HG03457 (cell line): ENCODE data around the gene DCLK1.

Source experiments
- ATAC-seq: cut with Tn5 transposase; IDR thresholded peaks from one replicate; pipeline ENCODE4 v1.9.1; 2021; ENCODE audit warnings: moderate number of reproducible peaks; ENCODE audit not compliant: unreplicated experiment

The DCLK1 gene

DNA sequence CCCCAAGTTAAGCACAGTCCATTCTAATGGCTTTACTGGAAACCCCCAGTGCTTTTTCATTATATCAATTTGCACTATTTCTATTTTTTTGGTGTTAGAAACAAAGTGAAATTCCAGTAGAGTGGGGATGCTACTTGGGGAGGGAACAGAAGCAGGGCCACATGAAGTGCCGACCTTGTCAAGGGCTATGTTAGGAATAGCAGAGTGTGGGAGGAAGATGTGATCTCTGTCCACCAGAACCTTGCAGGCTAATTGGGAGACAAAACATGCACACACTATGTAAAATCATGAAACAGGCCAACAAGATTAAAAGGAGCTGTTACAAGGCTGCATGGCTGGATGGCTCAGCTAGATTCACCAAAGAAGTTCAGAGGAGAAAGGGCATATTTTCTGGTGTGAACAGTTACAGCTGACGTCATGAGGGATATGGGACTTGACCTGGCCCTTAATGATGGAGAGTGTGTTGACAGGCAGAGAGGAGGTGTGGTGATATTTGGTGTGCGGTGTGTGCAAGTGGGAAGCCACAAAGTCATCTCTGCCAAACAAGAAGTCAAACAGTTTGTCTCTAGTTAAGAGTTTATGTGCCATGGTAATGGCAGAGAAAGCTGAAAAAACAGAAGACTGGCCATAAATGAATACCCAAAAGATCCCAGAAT is 336.3 kb downstream of the DCLK1 start:
- ATAC-seq, result no peak

DNA sequence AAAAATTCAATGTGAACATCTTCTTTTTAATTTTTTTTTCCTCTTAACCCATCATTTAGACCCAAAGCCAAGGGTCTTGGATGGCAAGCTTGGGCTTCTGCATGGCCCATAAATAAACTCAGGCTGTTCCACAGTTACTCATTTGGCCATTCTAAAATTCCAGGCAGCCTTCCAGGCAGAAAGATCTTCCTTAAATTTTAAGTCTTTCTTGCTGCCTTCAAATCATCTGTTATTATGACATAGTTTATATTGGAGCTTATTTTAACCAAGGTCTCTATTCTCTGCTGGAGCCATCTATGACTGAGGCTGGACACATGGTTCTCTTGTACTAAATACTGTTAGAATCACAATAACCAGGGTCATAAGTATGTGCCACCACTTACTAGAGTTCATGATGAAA is 337.4 kb downstream of the DCLK1 start:
- no peak for ATAC-seq

- no peak for ATAC-seq
Observed at GRCh38 chr13:35792911-35793310, 338.3 kb downstream of the DCLK1 start.

GRCh38 chr13:35792021-35792420 is 339.2 kb downstream of the DCLK1 start:
- ATAC-seq, result no peak

- ATAC-seq, result no peak
Observed at GRCh38 chr13:35791184-35791851, 339.9 kb downstream of the DCLK1 start.

GRCh38 chr13:35789335-35790165 is 341.6 kb downstream of the DCLK1 start:
- ATAC-seq, result no peak

DNA sequence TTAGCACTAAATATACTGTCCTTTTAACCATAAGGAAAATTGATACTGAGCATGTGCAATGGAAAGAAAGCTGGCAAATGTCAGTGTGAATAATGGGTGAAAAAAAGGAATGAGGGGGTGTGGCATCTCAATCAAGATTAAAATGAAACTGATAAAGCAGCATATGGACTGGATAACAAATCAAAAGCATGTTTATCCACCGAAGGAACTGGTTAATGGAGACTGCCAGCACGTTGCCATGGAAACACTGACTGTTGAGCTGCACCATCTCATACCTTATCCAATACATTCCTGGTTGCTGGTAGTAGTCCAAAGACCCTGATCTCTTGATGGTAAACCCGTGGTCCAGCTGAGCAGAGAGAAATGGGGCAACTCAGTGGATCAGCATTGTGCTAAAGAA is 343.2 kb downstream of the DCLK1 start:
- ATAC-seq, result no peak

DNA sequence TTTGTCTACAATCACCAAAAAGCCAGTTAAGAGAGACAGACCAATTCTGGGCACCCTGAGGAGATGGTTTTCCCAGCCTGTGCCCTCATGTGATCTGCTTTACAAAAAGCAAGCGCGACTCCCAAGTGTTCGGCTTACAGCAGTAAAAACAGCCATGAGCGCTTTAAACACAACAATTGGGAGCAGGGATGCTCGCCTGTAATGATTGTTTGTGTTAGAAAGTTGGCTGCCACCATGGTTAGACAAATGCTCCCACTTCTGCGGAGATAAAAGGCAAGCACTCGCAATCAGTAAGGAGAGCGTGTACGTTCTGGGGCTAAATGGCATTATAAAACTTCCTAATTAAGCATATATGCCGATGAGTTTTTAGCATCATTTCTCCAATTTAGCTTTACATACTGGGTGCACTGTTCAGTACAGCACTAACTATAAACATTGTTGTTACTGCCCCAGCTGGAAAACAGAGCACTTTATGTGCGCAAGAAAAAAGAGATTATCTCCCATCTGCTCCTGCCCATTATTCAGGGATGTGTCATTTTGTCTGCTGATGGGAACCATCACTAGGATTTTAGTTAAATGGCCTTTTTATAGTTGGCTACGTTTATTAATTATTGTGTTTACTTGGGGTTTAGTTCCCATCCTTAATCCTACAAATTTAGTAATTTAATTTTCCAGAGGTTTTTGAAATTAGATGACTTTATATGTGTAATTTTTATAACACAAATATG is 345.4 kb downstream of the DCLK1 start:
- ATAC-seq, result no peak

GRCh38 chr13:35784286-35784951 is 346.8 kb downstream of the DCLK1 start:
- ATAC-seq, result no peak

DNA sequence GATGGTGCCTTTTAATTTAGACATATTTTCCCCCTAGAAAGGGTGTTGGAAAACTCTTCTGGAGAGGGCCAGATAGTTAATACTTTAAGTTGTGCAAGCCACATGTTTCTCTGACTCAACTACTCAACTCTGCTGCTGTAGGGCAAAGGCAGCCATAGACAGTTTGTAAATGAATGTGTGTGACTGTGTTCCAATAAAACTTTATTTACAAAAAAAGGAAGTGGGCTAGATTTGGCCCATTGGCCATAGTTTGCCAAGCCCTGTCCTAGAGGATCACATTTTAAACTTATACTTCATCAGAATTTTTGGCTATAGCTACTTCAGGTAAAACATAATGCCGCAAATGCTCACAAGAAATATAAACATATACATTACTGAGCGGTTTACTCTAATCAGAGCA is 348.4 kb downstream of the DCLK1 start:
- ATAC-seq, result no peak

DNA sequence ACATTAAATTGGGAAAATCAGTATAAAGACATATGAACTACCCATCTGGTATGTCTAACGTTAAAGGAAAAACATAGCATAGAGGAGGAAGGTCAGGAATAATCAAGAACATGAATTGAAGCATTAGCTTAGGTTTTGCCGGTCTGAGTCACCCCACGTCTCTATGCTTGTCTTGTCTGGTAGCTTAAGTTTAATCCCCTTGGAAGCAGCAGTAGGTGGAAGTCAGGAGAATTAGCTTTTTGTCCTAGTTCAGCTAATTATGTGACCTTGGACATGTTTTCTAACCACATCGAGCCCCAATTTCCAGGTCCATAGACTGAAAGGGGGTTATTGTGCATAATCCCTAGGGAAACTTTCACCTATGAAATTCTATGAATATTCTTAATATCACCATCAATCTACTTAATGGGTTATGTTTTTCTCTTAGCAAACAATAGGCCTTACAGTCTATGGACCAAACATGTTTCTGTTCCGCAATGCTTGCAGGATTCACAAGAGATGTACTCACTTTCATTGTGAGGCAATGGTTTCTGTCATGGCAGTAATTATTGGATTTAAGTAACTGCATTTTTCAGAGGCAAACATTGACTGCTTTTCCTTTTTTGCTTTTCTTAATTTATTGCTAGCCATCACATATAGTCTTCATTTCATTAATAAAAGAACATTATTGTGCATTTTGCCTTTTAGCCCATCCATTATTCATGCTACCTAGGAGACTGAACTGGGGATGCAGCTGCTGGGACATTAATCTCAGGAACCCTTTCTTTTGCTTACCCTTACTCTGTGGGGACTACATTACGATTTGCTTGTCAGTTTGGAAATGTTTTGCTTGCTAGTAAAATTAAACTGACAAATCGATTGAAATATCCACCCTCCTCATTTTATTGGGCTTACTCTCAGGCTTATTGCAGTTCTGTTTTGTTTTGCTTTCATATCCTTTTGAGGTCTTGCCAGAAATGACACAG is 349.9 kb downstream of the DCLK1 start:
- no peak for ATAC-seq

- ATAC-seq, result no peak
Observed at GRCh38 chr13:35780613-35781012, 350.6 kb downstream of the DCLK1 start.

DNA sequence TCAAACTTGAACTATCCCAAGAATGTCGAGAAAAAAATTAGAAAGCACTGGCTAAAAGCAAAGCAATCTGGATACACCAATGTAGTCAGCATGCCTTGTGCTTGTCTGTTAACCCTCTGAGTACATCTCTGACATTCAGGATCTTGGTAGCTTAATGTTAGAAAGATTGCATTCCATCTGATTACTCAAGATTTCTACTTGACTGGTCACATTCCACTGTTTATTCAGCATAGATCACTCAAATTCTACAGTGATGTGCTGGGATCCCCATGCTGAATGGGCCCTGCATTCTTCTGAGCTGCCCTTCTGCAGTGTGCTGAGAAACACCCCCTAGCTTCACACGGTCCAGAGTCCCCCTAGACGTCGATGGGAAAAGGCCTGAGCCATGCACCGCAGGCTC is 359.3 kb downstream of the DCLK1 start:
- no peak for ATAC-seq

DNA sequence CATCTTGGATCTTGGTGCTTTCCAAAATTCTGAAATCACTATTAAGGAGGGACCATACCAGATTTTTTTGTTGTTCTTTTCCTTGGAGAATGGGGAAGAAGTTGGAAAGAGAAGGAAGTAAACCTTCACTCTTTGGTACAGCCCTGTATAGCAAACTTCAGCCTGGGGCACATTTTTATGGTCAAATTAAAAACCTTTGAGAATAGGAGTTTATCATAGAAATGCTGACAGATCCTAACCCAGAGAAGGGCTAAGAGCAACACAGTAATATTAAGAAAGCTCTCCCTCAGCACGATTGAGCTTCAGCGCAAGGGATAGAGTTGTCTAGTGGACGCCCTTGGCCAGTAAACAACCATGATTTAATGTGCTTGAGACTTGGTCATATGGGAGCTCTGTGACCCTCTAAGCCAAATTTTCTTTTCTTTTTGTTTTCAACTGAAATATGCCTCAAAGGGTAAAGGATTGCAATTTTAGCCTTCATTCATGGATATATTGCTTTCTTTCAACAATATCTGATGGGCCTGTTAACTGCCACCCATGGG is 360.4 kb downstream of the DCLK1 start:
- ATAC-seq, result no peak

DNA sequence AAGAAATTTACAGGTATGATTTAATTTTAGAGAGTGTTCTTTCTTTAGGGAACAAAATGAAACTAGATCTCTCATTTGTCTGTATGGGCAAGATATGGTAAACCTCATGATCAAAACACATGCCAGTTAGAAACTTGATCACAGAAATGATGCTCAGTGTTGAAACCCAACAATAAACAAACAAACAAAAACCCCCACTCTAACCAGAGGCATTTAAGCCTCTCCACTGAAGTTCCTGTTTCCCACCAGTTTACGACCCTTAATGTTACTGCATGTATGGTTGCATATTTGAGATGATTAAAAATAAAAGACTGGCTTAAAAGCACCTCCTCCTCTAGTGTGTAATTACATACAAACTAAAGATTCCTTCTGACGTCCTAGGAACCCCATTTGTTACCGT is 361.4 kb downstream of the DCLK1 start:
- no peak for ATAC-seq

- no peak for ATAC-seq
Observed at GRCh38 chr13:35768551-35768950, 362.6 kb downstream of the DCLK1 start.

DNA sequence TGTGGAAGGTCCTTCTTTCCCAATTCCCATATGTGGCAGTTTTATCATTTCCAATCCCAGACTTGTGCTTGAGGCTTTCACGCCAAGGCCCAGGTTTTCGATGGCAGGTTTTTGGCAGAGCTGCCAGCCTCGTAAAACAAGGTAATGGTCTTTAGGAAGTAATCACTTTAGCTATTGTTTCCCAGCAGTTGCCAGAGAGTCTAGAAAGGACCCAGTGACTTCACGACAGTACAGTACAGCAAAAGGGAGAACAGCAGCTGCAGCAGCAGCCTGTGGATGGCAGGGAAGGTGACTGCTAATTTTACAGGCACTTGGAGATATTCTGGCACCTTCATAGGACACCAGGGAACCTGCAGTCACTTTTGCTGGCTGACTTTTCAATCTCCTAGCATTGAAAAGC is 363.1 kb downstream of the DCLK1 start:
- ATAC-seq, result no peak

DNA sequence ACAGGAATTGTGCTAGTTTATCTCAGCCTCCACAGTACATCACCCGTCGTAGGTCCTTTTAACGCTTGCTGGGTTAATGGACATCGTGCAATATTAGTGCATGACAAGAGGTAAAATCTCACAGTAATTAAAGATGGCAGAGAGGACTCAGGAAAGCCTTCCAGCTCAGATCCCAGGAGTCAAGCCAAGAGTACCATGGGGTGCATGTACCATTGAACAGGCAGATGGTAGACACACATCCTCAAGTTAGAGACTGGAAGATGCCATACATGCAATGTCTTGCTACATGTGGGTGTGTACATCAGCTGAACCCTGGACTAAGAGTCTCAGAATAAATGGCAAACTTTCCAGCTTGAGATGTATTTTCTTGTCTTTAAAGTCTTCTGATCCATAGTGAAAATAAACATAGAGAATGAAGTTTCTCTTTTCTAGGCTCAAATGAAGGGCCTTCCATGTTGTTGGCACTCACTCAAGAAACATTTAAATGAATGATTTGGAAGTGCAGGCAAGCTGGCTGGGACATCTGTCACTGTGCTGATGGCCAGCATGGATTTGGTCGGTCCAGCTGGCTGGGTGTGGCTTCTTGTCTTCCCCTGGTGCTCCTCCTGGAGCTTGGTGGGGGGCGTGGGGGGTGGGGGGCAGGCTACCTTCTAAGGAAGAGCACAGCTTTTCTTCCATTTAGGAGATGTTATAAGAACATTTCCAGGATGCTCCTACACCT is 363.8 kb downstream of the DCLK1 start:
- no peak for ATAC-seq

GRCh38 chr13:35766663-35767062 is 364.5 kb downstream of the DCLK1 start:
- ATAC-seq, result no peak
